ENCODE data around the gene RAPGEF2. TPM values are rescaled to one million over a fixed set of nuclear protein-coding genes. Genes with fewer than 3 reads are reported as not detected.

Gene RAPGEF2
- total and polyA plus RNA-seq, 4 donors: 9.4 to 51.3 (median 31.9) TPM

DNA sequence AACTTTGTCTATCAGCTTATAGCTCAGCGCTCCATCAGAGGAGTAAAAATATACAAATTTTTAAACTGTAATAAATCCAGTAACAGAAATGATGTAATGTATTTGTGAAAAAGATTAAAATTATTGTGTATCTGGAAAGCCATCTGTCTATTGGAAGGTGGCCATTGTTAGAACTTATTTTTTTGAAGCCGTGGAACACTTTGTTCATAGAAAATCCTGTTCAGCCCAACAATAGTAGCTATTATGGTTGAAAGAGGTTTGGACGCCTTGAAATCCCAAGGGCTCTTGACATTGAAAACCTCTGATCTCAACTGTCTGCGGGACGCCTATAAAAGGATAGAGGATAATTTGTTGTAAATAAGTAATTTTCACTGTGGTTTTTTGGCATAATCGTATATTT is 98.3 kb downstream of the RAPGEF2 start:
- DNase-seq (no peak), ATAC-seq (ENCODE audit: low FRiP score) (no peak)
- H3K9me3 ChIP-seq (ENCODE audit: control insufficient read depth, low read length): no peaks in the 10 kb centered on the region
- no peaks in the 10 kb centered on the region for H3K36me3 ChIP-seq (ENCODE audit: control insufficient read depth in 1 of 2, insufficient read depth in 2 of 2, low read length in 1 of 2)
- H3K27ac ChIP-seq (ENCODE audit: low read depth in 1 of 2, low read length in 2 of 2): no peak overlapping the region
- intact Hi-C loops (cut with DNase I): loop anchor here (5.0 to 10.0 kb wide), 5 partner anchors 244 to 476 kb away; partner anchors contain the start of gene PPID (in 1 of the 2)
- 4 to 8% methylated on average over 6 of the region's 6 CpGs for WGBS, 2 donors
- H3K4me3 ChIP-seq (ENCODE audit: low read length in 2 of 2): no peak overlapping the region
- peaks cover 0 to 8% of the 10 kb centered on the region in 2 donors for H3K4me1 ChIP-seq (ENCODE audit: control insufficient read depth in 1 of 2, insufficient read depth in 2 of 2, low read length in 2 of 2)
- no peaks in the 10 kb centered on the region for H3K27me3 ChIP-seq (ENCODE audit: control insufficient read depth in 1 of 2, insufficient read depth in 2 of 2, low read length in 1 of 2)

DNA sequence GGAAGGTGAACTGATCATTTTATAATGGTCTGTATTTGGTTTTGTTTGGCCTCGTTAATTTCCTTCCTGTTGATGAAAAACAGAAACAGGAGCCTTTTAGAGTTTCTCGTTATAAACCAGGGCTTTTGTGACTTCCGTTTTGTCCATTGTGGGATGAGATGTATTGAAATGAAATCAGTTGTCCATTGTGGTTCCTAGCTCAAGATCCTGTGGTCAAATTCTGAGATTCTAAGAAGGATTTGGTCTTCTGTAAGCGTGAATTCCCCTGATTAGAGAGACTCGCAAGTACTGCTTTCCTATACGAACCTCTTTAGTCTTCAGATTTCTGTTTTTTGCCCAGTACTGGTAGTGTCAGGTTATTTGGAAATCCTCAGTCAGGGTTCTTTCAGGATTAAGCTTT is 101.7 kb downstream of the RAPGEF2 start:
- Histone ChIP-seq H3K36me3 (ENCODE audit: control insufficient read depth in 1 of 2, insufficient read depth in 2 of 2, low read length in 1 of 2) (no peaks in the 10 kb centered on the region), H3K27ac (ENCODE audit: low read depth in 1 of 2, low read length in 2 of 2) (no peak overlapping the region), H3K9me3 (ENCODE audit: control insufficient read depth, low read length) (no peaks in the 10 kb centered on the region), H3K4me1 (ENCODE audit: control insufficient read depth in 1 of 2, insufficient read depth in 2 of 2, low read length in 2 of 2) (peaks cover 0 to 9% of the 10 kb centered on the region in 2 donors), H3K27me3 (ENCODE audit: control insufficient read depth in 1 of 2, insufficient read depth in 2 of 2, low read length in 1 of 2) (no peaks in the 10 kb centered on the region), H3K4me3 (ENCODE audit: low read length in 2 of 2) (no peak overlapping the region)
- no peak for DNase-seq
- intact Hi-C loops (cut with DNase I): loop anchor here (5.0 to 10.0 kb wide), 5 partner anchors 240 to 480 kb away; partner anchors contain the start of gene PPID (in 1 of the 2)
- ATAC-seq (ENCODE audit: low FRiP score): no peak
- WGBS, 2 donors: 83 to 86% methylated on average over 6 of the region's 6 CpGs

DNA sequence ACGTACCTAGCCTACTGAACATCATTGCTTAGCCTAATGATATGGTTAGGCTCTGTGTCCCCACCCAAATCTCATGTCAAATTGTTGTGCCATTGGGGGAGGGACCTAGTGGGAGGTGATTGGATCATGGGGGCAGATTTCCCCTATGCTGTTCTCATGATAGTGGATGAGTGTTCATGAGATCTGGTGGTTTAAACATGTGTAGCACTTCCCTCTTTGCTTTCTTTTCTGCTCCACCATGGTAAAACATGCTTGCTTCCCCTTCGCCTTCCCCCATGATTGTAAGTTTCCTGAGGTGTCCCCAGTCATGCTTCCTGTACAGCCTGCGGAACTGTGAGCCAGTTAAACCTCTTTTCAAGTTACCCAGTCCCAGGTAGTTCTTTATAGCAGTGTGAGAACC is 102.6 kb downstream of the RAPGEF2 start:
- intact Hi-C loops (cut with DNase I): loop anchor here (10.0 kb wide), 3 partner anchors 239 to 481 kb away; partner anchors contain the start of gene PPID (in 1 of the 2)
- Histone ChIP-seq H3K4me1 (ENCODE audit: control insufficient read depth in 1 of 2, insufficient read depth in 2 of 2, low read length in 2 of 2) (peaks cover 0 to 9% of the 10 kb centered on the region in 2 donors), H3K9me3 (ENCODE audit: control insufficient read depth, low read length) (no peaks in the 10 kb centered on the region), H3K4me3 (ENCODE audit: low read length in 2 of 2) (no peak overlapping the region), H3K36me3 (ENCODE audit: control insufficient read depth in 1 of 2, insufficient read depth in 2 of 2, low read length in 1 of 2) (no peaks in the 10 kb centered on the region), H3K27ac (ENCODE audit: low read depth in 1 of 2, low read length in 2 of 2) (no peak overlapping the region), H3K27me3 (ENCODE audit: control insufficient read depth in 1 of 2, insufficient read depth in 2 of 2, low read length in 1 of 2) (no peaks in the 10 kb centered on the region)
- whole genome bisulfite sequencing, 2 donors: 91 to 98% methylated on average over 3 of the region's 3 CpGs
- no peak for ATAC-seq (ENCODE audit: low FRiP score)
- no peak for DNase-seq

DNA sequence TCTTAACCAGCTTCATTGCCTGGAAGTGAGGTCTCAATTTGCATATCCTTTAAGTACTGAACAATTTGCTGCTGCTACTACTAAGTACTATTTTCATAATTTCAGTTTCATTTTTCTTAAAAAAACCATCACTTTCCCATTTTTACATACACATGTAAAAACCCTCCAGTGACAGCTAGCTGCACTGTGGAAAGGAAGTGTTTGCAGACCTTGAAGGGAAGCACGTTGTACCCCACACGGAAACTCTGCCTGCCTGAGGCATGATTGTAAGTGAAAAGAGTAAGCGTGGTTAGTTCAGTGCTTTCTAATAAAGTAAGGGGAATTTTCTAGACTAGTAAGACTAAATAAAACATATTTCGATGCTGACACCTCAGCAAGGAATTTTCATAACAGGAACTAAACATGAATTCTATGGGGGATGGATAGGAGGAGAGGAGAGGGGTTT is 103.6 kb downstream of the RAPGEF2 start:
- Histone ChIP-seq H3K27ac (ENCODE audit: low read depth in 1 of 2, low read length in 2 of 2) (no peak overlapping the region), H3K36me3 (ENCODE audit: control insufficient read depth in 1 of 2, insufficient read depth in 2 of 2, low read length in 1 of 2) (no peaks in the 10 kb centered on the region), H3K4me1 (ENCODE audit: control insufficient read depth in 1 of 2, insufficient read depth in 2 of 2, low read length in 2 of 2) (peaks cover 0 to 8% of the 10 kb centered on the region in 2 donors), H3K4me3 (ENCODE audit: low read length in 2 of 2) (no peak overlapping the region), H3K9me3 (ENCODE audit: control insufficient read depth, low read length) (no peaks in the 10 kb centered on the region), H3K27me3 (ENCODE audit: control insufficient read depth in 1 of 2, insufficient read depth in 2 of 2, low read length in 1 of 2) (no peaks in the 10 kb centered on the region)
- DNase-seq: no peak
- intact Hi-C loops (cut with DNase I): loop anchor here (10.0 kb wide), 3 partner anchors 238 to 482 kb away; partner anchors contain the start of gene PPID (in 1 of the 2)
- 3 to 4% methylated on average over 4 of the region's 4 CpGs for WGBS, 2 donors
- no peak for ATAC-seq (ENCODE audit: low FRiP score)

DNA sequence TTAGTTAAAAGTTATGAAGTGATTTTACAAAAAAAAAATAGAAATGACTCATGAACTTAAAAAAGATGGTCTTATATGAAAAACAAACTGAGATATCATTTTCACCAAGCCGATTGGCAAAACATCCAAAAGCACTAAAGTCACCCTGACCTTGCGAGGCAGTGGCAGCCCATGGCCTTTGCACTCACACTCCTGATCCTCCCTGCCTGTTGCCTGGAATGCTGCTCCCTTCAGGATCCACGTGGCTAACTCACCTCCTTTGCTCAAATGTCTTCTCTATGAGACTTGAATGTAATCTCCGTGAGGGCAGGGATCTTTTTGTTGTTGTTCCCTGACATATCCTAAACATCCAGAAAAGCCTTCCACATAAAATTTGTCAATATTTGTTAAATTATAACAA is 106.4 kb downstream of the RAPGEF2 start:
- H3K27ac ChIP-seq (ENCODE audit: low read depth in 1 of 2, low read length in 2 of 2): no peak overlapping the region
- no peak for DNase-seq
- ATAC-seq (ENCODE audit: low FRiP score): no peak
- H3K4me1 ChIP-seq (ENCODE audit: control insufficient read depth in 1 of 2, insufficient read depth in 2 of 2, low read length in 2 of 2): peaks cover 1 to 5% of the 10 kb centered on the region in 2 donors
- no peaks in the 10 kb centered on the region for H3K27me3 ChIP-seq (ENCODE audit: control insufficient read depth in 1 of 2, insufficient read depth in 2 of 2, low read length in 1 of 2)
- intact Hi-C loops (cut with DNase I): loop anchor here (10.0 kb wide), 3 partner anchors 236 to 484 kb away; partner anchors contain the start of gene PPID (in 1 of the 2)
- H3K36me3 ChIP-seq (ENCODE audit: control insufficient read depth in 1 of 2, insufficient read depth in 2 of 2, low read length in 1 of 2): no peaks in the 10 kb centered on the region
- H3K4me3 ChIP-seq (ENCODE audit: low read length in 2 of 2): no peak overlapping the region
- no peaks in the 10 kb centered on the region for H3K9me3 ChIP-seq (ENCODE audit: control insufficient read depth, low read length)
- 89 to 92% methylated on average over 4 of the region's 4 CpGs for WGBS, 2 donors

DNA sequence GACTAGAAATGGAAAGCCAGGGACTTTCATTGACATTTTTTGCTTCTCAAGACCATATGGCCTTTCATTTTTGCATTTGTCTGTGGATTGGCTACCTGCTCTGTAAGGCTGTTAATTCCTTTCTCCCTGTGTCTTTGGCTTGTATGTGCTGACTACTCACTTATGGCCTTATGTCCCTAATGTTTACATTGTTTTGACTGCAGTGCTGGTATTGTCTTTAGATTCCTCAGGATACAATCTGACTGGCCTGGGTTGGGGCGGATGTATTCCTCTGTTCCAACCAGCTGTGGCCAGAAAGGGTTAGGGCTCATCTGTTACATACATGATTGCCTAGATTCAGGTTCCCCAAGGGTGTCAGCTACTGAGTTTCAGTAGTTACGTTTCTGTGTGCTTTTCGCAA is 108.1 kb downstream of the RAPGEF2 start:
- no peaks in the 10 kb centered on the region for H3K27me3 ChIP-seq (ENCODE audit: control insufficient read depth in 1 of 2, insufficient read depth in 2 of 2, low read length in 1 of 2)
- DNase-seq (no peak), ATAC-seq (ENCODE audit: low FRiP score) (no peak)
- H3K4me3 ChIP-seq (ENCODE audit: low read length in 2 of 2): no peak overlapping the region
- WGBS, 2 donors: 94% methylated on average over 3 of the region's 3 CpGs
- no peak overlapping the region for H3K27ac ChIP-seq (ENCODE audit: low read depth in 1 of 2, low read length in 2 of 2)
- no peaks in the 10 kb centered on the region for H3K36me3 ChIP-seq (ENCODE audit: control insufficient read depth in 1 of 2, insufficient read depth in 2 of 2, low read length in 1 of 2)
- intact Hi-C loops (cut with DNase I): no loop called here
- H3K9me3 ChIP-seq (ENCODE audit: control insufficient read depth, low read length): no peaks in the 10 kb centered on the region
- H3K4me1 ChIP-seq (ENCODE audit: control insufficient read depth in 1 of 2, insufficient read depth in 2 of 2, low read length in 2 of 2): peaks cover 1 to 5% of the 10 kb centered on the region in 2 donors

DNA sequence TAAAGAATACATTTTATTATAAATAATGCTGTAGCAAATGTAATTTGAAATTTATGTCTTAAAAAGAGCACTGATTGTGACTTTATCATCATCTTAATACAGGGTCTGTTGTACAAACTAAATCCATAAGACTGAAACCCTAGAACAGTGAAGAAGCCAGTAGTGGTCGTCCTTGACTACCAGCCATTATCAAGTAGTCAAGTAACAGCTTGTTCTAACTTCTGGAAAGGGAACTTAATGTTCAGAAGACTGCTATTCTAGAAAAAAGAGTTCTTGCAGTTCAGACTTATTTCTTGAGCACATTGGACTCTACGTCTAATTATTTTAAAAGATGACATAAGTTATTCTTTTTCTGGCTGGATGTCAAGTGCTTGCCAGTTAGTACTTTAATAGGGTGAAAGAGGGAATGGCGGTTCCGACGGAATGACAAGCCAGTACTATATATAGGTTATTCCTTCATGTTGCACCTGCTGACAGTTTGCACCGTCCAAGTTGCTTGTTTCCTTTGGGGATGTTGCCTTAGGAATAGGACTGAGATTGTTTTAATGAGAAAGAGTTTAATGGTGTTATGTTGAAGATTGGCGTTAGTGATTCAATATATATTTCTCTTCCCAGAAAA is 109.9 kb downstream of the RAPGEF2 start:
- no peaks in the 10 kb centered on the region for H3K9me3 ChIP-seq (ENCODE audit: control insufficient read depth, low read length)
- peaks cover 1 to 5% of the 10 kb centered on the region in 2 donors for H3K4me1 ChIP-seq (ENCODE audit: control insufficient read depth in 1 of 2, insufficient read depth in 2 of 2, low read length in 2 of 2)
- peak; percentile 54 for ATAC-seq (ENCODE audit: low FRiP score)
- DNase-seq: no peak
- H3K4me3 ChIP-seq (ENCODE audit: low read length in 2 of 2): no peak overlapping the region
- H3K27me3 ChIP-seq (ENCODE audit: control insufficient read depth in 1 of 2, insufficient read depth in 2 of 2, low read length in 1 of 2): no peaks in the 10 kb centered on the region
- no peak overlapping the region for H3K27ac ChIP-seq (ENCODE audit: low read depth in 1 of 2, low read length in 2 of 2)
- intact Hi-C loops (cut with DNase I): no loop called here
- 21% methylated on average over 7 of the region's 7 CpGs for WGBS, 2 donors
- no peaks in the 10 kb centered on the region for H3K36me3 ChIP-seq (ENCODE audit: control insufficient read depth in 1 of 2, insufficient read depth in 2 of 2, low read length in 1 of 2)

DNA sequence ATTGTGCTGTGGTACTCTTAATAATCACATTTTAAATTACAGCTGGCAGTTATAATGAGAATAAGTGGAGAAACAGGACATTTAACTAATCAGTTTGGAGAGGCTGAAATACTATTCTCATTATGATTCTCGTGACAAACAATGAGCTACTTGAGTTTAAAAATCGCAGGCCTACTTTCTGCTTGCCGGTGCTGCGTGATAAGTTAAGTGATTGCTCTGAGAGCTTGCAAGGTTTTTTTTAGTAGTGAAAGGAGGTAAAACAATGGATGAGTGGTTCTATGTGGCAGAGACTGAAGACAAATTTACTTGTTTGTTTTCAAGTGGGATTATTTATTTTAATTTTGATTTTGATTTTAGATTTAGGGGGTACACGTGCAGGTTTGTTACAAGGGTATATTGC is 114.0 kb downstream of the RAPGEF2 start:
- ATAC-seq (ENCODE audit: low FRiP score): no peak
- intact Hi-C loops (cut with DNase I): no loop called here
- Histone ChIP-seq H3K36me3 (ENCODE audit: control insufficient read depth in 1 of 2, insufficient read depth in 2 of 2, low read length in 1 of 2) (no peaks in the 10 kb centered on the region), H3K9me3 (ENCODE audit: control insufficient read depth, low read length) (no peaks in the 10 kb centered on the region), H3K4me1 (ENCODE audit: control insufficient read depth in 1 of 2, insufficient read depth in 2 of 2, low read length in 2 of 2) (peaks cover 1 to 7% of the 10 kb centered on the region in 2 donors), H3K27ac (ENCODE audit: low read depth in 1 of 2, low read length in 2 of 2) (no peak overlapping the region), H3K27me3 (ENCODE audit: control insufficient read depth in 1 of 2, insufficient read depth in 2 of 2, low read length in 1 of 2) (no peaks in the 10 kb centered on the region), H3K4me3 (ENCODE audit: low read length in 2 of 2) (no peak overlapping the region)
- 84 to 89% methylated on average over 5 of the region's 5 CpGs for WGBS, 2 donors
- no peak for DNase-seq

DNA sequence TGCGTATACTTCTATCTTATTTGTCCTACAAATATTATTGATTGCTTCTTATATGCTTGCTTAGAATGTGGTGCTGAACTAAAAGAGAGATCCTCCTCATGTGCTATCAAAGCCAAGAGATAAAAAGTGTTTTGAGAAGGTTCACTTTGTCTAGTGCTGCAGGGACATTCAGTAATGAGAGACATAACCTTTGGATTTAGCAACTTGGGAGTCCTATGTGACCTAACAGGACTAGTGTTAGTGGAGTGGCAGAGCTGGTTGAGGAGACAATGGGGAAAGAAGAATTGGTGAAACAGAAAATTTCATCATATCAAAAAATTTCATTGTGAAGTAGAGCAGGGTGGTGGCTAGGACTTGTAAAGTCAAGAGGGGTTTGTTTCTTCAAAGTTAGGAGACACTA is 117.0 kb downstream of the RAPGEF2 start:
- no peak overlapping the region for H3K4me3 ChIP-seq (ENCODE audit: low read length in 2 of 2)
- ATAC-seq (ENCODE audit: low FRiP score) (no peak), DNase-seq (no peak)
- no peaks in the 10 kb centered on the region for H3K9me3 ChIP-seq (ENCODE audit: control insufficient read depth, low read length)
- intact Hi-C loops (cut with DNase I): no loop called here
- H3K27ac ChIP-seq (ENCODE audit: low read depth in 1 of 2, low read length in 2 of 2): no peak overlapping the region
- peaks cover 0 to 7% of the 10 kb centered on the region in 2 donors for H3K4me1 ChIP-seq (ENCODE audit: control insufficient read depth in 1 of 2, insufficient read depth in 2 of 2, low read length in 2 of 2)
- no peaks in the 10 kb centered on the region for H3K27me3 ChIP-seq (ENCODE audit: control insufficient read depth in 1 of 2, insufficient read depth in 2 of 2, low read length in 1 of 2)
- H3K36me3 ChIP-seq (ENCODE audit: control insufficient read depth in 1 of 2, insufficient read depth in 2 of 2, low read length in 1 of 2): no peaks in the 10 kb centered on the region
- 95 to 99% methylated on average over 1 of the region's 1 CpG for WGBS, 2 donors
